GM03348 (cell line): ENCODE data around the gene NFS1.
"Not testable (repeated sequence)": the region's sequence is repeated elsewhere in the genome, so short reads cannot be mapped to it uniquely, and the experiment has no call there.

Experiments
- DNase-seq: peaks from one replicate; pipeline ENCODE4 v3.0.0; 2012; ENCODE audit warnings: low spot score

NFS1 gene

GRCh38 chr20:35729283-35729807 is 30.2 kb upstream of the NFS1 start:
- DNase-seq = no peak

- DNase-seq = no peak
Measured at GRCh38 chr20:35726842-35727711, 27.9 kb upstream of the NFS1 start.

DNA sequence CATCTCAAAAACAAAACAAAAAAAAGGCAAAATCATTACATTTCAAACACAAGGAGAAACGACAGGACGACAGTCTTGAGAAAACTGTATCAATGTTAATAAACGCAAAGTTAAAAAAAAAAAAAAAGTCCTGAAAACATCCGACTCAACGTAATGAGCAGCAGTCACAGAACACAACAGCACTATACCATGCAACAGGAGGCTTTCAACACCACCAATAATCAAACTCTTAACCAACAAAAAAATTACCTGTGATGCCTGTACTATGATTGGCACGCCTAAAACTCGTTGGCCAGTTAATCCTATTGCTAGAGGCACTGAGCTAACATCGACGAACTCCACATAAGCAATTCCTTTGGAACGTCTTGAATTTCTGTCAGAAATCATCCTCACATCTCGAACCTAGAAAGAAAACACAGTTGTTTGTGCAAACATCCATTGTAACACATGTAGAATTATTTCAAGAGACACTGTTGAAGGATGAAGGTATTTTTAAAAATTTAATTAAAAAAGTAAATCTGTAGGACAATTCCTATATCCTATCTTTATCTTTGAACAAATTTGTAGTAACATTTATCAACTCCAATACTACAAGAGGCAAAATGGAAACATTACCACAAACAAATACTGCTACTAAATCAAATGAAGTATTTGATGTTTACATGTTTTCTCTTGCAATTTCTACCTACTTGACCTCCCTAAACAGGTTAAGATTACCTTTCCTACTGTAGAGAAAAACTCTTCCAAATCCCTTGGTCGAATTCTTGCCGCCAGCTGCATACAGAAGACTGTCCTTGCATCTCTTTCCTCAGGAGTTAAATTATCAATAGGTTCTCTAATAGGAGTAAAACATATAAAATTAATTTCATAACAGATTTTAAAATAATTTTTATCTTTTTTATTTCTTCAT is 25.4 kb upstream of the NFS1 start:
- DNase-seq = no peak

- DNase-seq = not testable (repeated sequence)
Measured at GRCh38 chr20:35723652-35724320, 24.6 kb upstream of the NFS1 start.

GRCh38 chr20:35723275-35723639 is 24.1 kb upstream of the NFS1 start:
- not testable (repeated sequence) for DNase-seq

- DNase-seq = no peak
Measured at GRCh38 chr20:35721621-35722020, 22.5 kb upstream of the NFS1 start.

DNA sequence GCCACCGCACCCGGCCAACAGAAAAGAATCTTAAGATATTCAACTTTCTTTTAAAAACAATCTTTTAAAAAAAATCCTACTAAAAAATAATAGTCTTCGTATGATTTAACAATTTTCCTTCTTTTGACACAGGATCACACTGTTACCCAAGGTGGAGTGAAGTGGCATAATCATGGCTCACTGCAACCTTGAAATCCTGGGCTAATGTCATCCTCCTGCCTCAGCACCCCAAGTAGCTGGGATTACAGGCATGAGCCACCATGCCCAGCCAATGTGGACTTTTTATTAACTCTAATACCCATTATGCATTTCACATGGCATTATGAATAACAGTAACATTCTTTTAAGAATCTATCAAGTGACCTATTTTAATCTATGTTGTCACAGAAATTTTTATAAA is 22.1 kb upstream of the NFS1 start:
- DNase-seq = no peak

DNA sequence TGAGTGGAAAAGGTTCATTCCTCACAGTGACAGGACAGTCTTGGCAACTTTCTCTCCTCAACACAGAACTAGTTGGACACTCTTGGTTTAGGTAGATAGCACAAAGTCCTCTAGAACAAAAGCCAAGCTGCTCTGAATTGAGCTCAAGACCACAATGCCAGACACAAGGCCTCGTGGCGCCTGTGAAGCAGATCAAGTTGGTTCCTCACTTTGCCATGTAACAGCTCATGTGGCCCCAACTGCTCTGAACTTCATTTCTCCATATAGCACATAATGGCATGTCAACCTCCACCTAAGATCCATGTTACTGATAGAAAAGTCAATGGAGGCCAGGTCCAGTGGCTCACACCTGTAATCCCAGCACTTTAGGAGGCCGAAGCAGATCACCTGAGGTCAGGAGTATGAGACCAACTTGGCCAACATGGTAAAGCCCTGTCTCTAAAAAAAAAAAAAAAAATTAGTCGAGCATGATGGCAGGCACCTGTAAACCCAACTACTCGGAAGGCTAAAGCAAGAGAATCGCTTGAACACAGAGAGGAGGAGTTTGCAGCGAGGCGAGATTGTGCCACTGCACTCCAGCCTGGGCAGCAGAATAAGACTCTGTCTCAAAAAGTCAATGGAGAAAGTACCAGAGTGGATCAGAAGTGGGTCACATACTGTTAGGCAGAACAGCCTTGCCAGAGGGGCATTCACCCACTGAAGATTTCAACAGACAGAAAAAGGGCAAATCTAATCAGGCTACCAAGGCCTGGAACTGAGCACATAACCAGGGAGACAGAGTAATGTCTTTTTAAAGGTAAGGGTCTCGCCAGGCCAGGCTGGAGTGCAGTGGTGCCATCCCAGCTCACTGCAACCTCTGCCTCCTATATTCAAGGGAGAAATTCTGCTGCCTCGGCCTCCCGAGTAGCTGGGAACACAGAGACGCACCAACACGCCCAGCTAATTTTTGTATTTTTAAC is 21.3 kb upstream of the NFS1 start:
- no peak for DNase-seq

DNA sequence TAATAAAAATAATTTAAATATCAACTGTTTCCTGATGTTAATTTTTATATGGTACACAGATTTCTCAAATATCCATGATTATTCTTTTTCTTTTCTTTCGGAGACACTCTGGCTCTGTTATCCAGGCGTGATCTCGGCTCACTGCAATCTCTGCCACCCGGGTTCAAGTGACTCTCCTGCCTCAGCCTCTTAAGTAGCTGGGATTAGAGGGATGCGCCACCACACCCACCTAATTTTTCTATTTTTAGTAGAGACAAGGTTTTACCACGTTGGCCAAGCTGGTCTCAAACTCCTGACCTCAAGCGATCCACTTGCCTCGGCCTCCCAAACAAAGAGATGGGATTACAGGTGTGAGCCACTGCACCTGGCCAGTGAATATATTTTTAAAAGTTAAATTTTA is 20.6 kb upstream of the NFS1 start:
- DNase-seq = no peak

- no peak for DNase-seq
Measured at GRCh38 chr20:35718972-35719635, 20.0 kb upstream of the NFS1 start.

GRCh38 chr20:35718321-35718720 is 19.2 kb upstream of the NFS1 start:
- DNase-seq = not testable (repeated sequence)

- DNase-seq = no peak
Measured at GRCh38 chr20:35716330-35716729, 17.2 kb upstream of the NFS1 start.

DNA sequence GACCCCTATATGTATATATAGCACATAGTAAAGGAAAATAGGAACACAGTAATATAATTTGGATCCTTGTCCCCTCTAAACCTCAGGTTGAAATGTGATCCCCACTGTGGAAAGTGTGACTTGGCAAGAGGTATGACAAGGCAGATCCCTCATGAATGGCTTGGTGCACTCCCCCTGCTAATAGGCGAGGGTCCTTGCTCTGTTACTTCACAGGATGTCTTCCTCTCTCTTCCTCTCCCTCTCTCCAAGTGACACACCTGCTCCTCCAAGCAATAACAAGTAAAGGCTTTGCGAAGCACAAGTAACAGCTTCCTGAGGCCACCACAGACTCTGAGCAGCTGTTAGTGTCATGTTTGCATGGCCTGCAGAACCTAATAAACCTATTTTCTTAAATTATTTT is 16.5 kb upstream of the NFS1 start:
- no peak for DNase-seq

DNA sequence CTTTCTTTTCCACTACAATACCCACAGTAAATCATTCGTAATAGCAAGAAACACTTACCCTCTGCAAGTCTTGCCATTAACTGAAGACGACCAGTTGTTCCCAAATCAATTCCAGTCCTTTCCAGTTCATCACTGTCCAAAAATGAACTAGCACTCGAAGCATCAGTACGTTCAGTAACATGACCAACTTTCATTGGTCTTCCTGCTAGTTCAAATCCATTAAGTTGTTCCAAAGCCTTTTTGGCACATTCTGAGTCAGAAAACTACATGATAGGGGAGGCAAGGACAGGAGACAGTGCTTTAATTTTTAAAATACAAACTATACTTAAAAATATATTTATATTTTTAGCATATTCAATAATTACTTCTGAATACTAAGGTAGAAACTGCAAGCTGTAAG is 15.0 kb upstream of the NFS1 start:
- DNase-seq = no peak

DNA sequence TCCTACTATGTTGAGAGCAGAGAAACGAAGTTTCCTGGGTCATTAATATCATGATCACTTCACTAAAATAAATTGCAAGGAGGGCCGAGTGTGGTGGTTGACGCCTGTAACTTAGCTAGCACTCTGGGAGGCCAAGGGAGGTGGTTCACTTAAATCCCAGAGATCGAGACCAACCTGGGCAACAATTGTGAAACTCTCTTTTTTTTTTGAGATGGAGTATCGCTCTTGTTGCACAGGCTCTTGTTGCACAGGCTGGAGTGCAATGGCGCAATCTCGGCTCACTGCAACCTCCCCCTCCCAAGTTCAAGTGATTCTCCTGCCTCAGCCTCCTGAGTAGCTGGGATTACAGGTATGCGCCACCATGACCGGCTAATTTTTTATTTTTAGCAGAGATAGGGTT is 14.0 kb upstream of the NFS1 start:
- not testable (repeated sequence) for DNase-seq

- no peak for DNase-seq
Measured at GRCh38 chr20:35711588-35712209, 12.5 kb upstream of the NFS1 start.

DNA sequence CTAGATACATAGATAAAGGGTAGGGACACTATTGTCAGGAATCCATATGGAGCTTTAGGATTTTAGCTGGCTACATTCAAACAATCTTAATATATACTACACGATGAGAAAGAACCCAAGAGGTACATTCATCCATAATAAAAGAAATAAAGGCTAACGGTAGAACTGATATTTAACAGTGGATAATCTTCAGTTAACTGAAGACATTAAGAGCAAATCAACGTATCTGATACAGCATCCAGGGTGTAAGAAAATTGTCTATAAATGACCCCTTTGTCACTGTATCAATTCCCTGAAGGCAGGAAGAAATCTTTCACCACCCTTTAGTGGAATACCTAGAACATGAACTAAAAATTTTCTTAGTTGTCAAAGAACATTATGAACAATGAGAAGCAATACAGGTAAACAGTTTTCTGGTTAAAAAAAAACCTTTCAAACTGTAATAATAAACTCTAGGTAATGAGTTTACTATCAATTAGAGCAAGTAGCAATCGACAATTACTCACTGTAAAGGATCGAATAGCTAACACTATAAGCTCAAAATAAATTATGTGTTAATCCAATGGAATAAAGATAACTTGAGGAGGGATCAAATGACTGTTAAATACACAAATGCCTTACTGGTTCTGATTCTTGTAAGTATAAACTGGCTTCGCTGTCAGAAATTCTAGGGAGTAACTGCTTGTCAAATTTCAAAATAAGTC is 11.9 kb upstream of the NFS1 start:
- no peak for DNase-seq

- DNase-seq = no peak
Measured at GRCh38 chr20:35710039-35710438, 10.9 kb upstream of the NFS1 start.

DNA sequence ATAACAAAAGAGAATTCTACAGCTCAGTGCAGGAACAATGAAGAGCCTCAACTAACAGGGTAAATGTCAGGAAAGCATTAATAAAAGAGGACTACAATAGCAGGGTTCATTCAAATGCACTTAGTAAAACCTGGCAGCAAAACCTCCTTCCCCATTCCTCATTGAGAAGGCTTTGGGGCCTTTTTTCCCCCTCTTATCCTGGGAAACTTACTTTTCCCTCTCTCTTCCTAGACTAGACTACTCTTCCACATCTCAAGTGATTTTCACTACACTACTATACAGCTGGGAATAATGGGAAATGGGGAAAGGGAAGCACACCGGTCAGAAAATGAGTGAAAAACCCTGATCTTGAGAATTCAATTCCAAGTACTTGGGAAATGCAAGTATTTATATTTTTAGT is 10.1 kb upstream of the NFS1 start:
- no peak for DNase-seq
